Activated CD8-positive, alpha-beta memory T cell treated with anti-CD3 and anti-CD28 coated beads for 24 hours (primary cell): Measurements from ENCODE around the gene CHRNA7.
"Not testable (repeated sequence)": the region's sequence is repeated elsewhere in the genome, so short reads cannot be mapped to it uniquely, and the experiment has no call there.

Source experiments
- DNase-seq: peaks from one replicate; pipeline ENCODE4 v3.0.0-alpha.2; 2020

CHRNA7 gene

DNA sequence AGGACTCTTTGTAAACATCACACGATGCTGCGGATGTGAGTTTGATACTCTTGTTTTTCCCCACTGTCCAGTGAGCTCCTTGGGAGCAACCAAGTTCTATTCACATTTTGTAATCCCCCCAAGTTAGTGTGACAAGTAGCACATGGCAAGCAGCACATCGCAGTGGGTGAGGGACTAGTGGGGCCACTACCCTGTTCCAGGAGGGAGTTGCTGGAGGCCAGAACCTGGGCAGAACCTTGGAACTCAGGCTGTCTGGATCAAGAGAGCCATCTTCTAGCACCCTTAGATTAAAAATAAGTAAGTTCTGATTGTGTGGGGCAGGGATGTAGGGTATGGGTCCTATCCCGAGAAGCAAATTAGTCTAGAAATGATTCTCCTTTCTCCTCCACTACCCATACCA lies 91.7 kb downstream of the CHRNA7 start:
- DNase-seq = no peak

DNA sequence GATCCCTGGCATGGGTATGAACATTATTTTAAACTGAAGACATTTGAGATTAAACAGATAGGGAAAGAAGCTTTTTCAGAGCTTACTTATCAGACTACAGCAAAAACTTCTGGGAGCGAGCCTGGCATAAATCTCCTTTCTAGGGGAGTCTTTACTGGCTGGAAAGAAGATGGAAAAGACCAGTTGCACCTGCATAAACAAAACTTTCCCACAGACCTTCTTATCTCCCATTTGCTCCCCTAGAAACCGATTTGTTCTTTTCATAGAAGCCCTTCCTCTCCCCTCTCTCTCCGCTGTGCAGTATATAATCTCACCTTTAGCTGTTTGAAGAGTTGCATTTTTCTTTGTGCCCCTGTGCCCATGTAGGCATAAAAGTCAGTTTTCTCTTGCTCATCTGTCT lies 93.2 kb downstream of the CHRNA7 start:
- DNase-seq = no peak

DNA sequence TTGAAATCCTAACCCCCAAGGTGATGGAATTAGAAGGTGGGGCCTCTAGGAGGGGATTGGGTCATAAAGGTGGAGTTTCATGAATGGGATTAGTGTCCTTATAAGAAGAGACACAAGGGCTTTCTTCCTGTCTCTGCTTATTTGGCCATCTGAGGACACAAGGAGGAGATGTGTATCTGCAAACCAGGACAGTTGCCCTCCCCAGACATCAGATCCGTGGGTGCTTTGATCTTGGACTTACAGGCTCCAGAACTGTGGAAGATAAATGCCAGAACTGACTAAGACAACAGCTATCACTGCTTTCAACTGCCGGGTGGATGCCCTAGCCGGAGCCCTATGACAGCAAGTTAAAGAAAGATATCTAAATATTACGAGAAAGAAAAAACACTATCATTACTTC lies 94.4 kb downstream of the CHRNA7 start:
- DNase-seq = no peak

DNA sequence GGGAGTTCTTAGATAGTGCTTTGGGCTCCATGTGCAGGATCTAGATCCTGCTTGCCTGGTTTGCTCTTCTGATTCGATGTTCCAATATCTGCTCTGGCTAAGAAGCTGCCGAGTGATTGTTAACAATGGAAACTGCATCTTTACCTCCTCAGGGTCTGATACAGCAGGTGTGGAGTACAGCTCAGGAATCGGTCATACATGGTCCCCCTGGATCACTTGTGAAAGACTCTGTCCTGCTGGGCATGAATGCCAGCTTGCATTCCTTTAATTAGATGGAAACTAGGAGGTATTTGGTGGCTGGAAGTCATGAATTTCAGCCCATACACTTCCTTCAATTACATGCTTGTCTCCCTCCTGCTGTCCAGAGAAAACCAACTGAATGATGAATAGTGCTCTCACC lies 95.3 kb downstream of the CHRNA7 start:
- DNase-seq = no peak

DNA sequence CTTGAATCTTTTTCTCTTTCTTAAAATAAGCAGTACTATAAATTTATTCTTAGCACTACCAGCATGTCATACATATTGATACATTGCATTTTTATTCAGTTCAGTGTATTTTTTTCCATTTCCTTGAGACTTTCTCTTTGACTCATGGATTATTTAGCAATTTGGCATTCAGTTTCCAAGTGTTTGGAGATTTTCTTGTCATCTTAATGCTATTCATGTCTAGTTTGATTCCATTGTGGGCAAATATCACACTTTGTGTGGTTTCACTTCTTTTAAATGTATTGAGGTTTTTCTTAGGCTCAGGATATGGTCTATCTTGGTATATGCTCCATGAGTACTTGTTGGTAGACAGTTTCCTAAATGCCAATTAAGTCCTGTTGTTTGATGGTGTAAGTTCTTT lies 99.5 kb downstream of the CHRNA7 start:
- no peak for DNase-seq

DNA sequence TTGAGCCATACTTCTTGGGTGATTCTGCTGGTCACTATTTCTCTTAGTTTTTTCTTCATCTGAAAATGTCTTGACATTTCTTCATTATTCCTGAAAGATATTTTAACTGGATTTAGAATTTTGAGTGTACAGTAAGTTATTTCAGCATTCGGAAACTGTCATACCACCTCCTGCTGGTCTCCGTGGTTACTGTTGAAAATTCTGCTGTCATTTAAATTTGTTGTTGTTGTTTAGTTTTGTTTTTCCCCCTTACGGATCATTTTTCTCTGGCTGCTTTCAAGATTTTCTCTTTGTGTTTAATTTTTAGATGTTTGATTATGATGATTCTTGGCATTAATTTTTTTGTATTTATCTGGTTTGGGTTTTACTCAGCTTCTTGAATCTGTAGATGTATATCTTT lies 100.5 kb downstream of the CHRNA7 start:
- no peak for DNase-seq

DNA sequence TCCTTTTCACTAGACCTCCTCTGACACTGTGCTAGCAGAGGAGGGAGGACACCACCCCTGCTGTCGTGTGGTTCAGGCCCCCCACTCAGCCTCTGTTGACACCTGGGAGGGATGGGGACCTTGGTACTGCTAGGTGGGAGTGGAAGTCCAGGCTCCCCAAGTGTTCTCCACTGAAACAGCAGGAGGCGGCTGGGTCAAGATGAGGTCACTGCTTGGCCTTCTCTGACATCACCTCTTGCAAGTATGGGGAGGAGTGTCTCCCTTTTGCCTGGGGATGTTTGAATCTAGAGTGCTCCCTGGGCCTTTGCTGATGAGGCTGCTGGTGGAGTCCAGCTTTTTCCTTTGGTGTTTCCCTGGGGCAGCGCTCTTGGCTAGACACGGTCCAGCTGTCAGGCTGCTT lies 101.5 kb downstream of the CHRNA7 start:
- DNase-seq = no peak

DNA sequence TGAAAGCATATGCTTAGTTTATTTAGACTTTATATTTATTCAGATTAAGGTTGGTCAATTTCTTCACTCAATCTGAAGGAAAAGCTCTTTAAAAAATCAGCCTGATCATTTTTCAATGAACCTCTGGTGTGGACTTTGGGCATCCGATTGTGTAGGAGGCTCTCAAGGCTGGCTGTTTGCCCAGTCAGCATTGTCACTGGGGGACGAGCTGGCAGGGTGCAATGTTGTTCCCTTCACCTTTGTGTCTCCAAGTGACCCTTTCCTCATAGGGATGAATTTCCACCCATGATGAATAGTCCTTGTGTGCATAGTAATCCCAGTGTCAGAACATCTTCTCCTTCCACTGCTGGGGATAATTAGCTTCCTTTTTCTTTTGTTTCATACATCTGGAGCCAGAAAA lies 102.5 kb downstream of the CHRNA7 start:
- DNase-seq = no peak

DNA sequence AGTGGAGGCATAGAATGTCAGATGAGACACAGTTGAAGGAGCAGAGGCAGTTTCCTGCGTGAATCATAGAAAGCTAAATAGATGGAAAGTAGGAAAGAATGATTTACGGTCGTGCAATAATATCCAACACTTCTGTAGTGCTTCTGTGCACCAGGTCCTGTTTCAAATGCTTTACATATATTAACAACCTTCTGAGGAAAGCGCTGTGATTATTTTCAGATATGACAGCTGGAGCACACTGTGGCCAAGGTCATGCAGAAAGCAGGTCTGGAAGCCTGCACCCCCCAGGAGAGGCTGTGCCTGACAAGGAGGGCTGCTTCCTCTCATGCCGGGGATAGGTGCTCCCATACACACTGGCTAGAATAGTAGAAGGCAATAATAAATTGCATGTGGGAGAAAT lies 104.5 kb downstream of the CHRNA7 start:
- no peak for DNase-seq

DNA sequence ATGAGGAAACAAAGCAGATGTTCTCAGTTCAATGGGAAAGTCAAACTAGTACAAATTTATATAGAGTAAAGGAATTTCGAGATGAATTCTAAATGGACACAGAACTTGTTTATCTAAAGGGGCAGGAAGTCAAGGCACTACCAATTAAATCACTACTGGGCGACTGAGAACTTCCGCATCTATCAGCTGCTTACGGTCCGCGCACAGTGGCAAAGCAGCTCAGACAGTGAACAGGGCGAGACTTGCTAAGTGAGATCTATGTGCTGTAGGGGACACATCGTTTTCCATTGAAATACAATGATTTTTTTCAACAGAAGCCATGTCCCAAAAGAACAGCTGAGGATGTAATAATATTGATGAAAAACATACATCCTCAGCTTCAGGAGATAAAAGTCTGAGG lies 105.0 kb downstream of the CHRNA7 start:
- DNase-seq = no peak

DNA sequence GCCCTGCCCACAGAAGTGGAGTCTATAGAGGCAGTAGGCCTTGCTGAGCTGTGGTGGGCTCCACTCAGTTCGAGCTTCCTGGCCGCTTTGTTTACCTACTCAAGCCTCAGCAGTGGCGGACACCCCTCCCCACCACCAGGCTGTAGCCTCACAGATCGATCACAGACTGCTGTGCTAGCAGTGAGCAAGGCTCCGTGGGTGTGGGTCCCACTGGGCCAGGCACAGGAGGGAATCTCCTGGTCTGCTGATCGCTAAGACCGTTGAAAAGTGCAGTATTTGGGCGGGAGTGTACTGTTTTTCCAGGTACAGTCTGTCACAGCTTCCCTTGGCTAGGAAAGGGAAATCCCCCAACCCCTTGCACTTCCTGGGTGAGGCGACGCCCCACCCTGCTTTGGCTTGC lies 115.2 kb downstream of the CHRNA7 start:
- DNase-seq = not testable (repeated sequence)

DNA sequence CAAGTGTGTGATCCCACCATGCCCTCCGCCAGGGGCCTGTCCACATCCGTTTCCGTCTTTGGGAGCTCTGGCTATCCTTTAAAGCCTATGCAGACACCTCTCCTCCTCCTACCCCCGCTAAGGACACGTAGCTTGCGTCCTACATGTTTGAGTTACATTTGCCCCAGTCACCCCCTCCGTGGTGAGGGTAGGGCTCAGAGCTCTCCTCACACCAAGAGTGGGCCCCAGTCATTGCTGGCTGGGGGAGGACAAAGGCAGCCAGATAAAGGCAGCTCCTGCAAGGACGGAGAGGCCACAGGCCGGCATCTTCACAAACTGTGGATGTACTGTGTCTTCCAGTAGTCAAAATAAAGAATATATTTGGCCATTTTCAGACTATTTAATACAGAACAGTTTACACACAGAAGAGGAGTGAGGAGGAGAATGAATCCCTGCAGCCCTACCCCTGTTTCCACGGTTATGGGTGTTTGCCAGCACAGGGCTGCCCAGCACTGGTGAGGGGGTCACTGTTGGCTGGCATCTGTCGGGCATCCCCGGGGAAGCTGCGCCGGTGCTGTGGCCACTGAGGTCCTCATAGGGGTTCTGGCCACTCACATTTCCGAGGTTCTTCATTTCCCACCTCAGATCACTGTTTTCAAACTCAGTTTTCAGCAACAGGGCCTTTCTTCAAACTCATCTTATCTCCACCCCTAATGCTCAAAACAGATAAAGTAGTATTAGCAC lies 118.7 kb downstream of the CHRNA7 start:
- no peak for DNase-seq

DNA sequence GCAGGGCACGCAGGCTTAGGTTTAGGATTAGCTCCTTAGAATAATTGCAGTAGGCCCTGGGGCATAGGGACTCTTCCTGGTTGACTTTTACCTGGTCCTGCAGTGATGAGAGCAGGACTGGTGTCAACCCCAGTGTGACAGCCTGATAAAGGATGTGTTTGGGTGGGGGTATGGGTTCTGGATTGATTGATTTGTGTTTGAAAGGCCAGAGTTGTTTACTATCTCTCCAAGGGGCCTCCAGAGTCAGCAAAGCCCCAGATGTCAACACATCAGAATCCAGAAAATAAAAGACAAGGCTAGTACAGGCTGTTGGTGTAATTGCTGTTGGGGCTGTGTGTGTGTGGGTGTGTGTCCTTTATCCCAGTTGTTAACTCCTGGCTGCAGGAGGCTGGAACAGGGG lies 122.3 kb downstream of the CHRNA7 start:
- DNase-seq = no peak

DNA sequence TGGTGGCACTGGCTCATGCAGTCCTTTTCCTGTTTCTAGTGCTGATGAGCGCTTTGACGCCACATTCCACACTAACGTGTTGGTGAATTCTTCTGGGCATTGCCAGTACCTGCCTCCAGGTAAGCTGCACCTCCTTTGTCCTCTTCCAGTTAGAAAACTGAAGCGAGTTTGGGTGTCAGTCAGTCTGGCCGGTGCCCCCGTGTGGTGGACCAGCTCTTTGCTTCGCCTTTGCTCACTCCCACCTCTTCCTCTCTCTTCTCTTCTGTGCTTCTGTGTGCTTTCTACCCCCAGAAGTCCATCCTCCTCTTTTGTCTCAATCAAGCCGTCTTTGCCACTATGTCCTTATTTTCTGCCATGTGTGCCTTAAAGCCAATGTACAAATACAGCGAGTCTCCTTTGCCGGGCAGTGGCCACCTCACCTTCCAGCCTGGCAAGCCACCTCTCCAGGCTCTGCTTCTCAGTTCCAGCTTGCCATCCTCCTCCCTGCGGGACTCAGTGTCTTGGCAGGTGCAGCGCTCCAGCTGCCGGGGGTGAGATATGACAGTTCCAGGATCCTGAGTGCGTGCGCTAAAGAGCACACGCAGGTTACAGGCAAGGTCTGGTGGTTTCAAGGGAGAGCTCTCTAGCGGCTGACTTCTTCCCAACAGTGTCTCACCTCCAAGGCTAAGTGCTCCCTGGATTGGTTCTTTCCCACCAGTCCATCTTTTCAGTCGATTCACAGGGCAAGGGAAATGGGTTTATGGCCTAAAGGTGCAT lies 123.7 kb downstream of the CHRNA7 start:
- not testable (repeated sequence) for DNase-seq

DNA sequence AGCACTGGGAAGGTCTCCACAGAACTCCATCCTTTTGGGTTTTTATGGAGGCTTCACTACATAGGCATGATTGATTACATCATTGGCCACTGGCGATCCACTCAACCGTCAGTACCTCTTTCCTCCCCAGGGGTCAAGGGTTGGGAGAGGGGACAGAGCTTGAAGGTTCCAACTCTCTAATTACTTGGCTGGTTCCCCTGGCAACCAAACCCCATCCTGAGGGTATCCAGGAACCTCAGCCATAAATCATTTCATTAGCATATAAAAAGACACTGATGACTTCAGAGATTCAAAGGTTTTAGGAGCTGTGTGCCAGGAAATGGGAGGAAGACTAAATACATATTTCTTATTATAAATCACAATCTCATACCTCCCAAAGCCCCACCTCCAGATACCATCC lies 131.8 kb downstream of the CHRNA7 start:
- not testable (repeated sequence) for DNase-seq

DNA sequence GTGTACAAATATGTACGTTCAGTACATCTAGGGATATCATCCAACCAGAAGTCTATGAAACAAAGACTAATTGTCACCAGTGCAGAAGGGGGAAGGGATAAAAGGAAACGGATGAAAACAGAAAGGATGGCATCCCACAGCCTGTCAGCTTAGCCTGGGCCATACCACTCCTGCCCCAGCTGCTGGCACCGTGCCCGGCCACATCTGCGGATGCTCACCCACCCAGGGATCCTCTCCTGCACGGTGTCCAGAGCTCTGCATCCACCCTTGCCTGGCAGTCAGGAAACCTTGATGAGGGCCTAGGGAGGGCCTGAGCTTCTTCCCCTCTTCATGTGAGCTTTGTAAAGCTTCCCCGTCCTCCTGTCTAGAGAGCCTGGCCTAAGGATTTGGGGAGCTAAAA lies 133.8 kb downstream of the CHRNA7 start:
- DNase-seq = not testable (repeated sequence)

DNA sequence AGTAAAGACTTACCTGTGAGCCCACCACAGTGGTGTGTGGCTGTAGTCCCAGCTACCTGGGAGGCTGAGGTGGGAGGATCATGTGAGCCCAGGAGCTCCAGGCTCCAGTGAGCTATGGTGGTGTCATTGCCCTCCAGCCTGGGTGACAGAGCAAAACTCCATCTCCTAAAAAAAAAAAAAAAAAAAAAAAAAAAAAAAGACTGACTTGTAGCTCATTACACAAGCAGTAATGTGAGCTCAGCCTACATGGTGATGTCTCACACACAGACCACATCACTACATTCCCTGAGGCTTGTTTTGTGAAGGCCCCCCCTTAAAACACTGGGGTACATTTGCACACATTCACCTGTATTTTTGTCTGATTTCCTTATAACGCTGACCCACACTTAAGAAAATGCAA lies 134.4 kb downstream of the CHRNA7 start:
- DNase-seq = not testable (repeated sequence)

DNA sequence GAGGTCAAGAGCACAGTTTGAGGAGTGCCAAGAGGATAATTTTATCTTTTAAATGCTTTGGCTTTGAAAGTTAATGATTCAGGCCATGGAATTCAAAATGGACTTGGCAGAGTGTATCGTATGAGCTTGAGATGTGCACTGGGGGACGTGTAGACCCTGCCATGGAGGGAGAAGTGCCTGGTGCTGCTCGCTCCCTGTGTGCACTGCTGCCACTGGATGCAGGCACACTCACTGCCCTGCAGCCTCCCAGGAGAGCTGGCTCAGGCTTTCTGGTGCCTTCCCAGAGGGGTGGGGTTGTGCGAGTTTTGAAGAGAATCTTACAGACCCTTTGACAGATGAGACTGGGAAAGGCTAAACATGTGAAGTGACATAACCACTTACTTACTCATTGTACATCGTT lies 135.5 kb downstream of the CHRNA7 start:
- not testable (repeated sequence) for DNase-seq

DNA sequence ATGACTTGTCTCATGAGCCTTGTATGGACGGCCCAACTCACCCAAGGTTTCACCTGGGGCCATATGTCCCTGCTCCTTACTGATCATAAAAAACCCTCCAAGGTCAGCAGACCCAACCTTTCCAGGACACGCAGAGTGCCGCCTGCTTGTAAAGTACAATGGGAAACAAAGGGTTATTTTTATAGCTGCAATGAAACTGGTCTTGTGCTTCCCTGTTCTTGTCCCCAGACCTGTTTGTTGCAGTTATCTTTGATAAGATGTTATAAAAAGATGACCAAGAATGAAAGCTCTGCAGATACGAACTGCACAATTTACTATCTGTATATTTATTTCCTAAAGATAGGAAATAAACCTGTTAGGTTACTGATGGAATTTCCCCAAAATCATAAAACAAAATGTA lies 136.0 kb downstream of the CHRNA7 start:
- DNase-seq = not testable (repeated sequence)

DNA sequence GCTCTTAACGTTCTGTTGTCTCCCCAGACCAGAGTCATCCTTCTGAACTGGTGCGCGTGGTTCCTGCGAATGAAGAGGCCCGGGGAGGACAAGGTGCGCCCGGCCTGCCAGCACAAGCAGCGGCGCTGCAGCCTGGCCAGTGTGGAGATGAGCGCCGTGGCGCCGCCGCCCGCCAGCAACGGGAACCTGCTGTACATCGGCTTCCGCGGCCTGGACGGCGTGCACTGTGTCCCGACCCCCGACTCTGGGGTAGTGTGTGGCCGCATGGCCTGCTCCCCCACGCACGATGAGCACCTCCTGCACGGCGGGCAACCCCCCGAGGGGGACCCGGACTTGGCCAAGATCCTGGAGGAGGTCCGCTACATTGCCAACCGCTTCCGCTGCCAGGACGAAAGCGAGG lies 137.6 kb downstream of the CHRNA7 start:
- not testable (repeated sequence) for DNase-seq

DNA sequence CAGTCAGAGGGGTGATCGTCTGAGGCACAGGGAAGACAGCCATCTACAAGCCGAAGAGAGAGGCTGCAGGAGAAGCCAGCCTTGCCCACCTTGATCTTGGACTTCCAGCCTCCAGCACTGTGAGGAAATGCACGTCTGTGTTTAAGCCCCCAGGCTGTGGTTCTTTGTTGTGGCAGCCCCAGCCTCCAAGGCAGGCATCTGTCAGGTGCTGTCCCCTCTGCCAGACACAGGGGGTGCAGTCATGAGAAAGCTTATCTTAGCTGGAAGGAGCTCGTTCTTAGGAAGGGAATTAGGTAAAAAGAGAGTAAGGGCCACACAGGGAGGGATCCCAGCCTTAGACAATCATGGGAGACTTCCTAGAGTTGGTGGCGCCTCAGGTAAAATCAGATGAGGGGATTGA lies 150.3 kb downstream of the CHRNA7 start:
- not testable (repeated sequence) for DNase-seq

DNA sequence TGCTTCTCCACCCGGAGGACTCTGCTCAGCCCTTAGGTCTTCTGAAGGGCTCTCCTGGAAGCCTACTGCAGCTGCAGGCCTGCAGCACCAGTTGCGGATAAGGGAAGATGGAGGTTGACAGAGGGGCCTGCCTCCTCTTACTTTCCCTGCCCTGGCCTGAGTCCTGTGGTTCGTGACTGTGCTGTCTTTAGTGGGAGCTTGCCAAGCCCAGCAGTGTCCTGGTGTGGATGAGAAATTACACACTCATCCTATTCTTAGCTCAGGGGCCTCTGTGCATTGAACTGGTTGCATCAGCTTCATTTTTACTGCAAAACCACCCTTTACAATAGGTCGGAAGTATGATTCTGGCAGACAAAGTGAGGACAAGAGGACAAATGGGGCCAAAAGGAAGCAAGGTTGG lies 163.5 kb downstream of the CHRNA7 start:
- DNase-seq = not testable (repeated sequence)

DNA sequence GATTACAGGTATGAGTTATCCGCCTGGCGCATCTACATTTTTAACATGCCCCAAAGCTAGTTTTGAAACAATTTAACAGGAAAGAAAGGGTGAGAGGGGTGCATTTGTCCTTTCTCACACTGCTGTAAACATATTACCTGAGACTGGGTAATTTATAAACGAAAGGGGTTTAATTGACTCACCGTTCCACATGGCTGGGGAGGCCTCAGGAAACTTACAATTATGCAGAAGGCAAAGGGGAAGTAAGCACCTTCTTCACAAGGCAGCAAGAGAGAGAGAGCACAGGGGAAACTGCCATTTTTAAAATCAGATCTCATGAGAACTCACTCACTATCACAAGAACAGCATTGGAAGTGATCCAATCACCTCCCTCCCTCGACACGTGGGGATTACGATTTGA lies 165.9 kb downstream of the CHRNA7 start:
- not testable (repeated sequence) for DNase-seq

DNA sequence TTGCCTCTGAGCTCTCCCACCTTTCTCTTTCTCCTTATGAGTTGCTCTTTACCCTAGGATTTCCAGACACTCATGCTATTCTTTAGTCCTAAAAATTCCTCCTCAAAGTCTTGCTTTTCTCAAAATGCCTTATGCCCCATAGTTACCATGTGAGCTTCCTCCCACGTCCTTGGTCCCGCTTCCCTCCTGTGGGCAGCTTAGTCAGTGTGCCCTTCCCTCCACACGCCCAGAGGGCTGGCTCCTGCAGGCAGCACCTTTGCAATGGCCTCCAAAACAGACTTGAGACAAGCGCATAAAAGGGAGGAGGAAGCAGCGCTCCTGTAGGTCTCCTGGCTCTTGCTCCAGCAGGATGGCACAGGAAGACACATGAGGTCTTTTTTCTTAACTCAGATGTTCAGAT lies 168.6 kb downstream of the CHRNA7 start:
- not testable (repeated sequence) for DNase-seq

DNA sequence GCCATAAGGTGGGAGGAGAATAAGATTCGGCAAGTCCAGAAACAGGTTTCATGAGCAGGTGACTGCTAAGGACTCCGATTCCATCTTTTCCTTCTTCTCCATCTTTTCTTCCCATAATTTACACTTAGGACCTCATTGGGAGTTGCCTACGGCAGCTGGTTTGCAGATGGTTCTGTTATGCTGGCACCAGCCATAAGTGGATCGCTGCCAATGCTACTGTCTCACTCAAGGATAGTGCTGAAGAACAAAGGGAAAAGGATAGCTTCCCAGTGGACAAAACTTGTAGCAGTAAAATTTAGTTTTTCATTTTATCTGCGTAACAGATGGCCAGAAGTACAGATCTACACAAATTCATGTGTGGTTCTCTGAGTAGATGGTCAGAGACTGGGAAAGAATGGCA lies 178.8 kb downstream of the CHRNA7 start:
- not testable (repeated sequence) for DNase-seq
